Measurements from ENCODE around the gene FYCO1.

FYCO1 gene

DNA sequence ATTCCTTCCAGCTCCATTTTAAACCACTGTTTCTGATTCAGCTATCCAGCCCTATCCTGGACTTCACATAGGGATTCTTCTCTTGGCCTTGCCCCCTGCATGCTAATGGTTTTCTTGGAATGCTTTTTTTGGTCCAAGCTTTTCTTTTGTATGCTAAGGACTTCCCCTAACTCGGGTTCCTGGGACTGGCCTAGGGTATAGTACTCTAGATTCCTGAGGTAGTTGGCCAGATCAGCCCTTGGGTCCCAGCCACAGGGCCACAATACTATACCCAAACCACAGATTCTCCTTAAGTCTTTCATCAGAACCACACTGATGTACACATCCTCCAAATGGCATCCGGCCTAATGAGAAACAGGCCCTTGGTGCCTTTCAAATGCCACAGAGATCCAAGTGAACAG, 2.8 kb downstream of the FYCO1 start:
- no peak for TF ChIP-seq GATA2 (IDR thresholded peaks at IDR 0.05; ENCODE audit: low read depth, low read length)

DNA sequence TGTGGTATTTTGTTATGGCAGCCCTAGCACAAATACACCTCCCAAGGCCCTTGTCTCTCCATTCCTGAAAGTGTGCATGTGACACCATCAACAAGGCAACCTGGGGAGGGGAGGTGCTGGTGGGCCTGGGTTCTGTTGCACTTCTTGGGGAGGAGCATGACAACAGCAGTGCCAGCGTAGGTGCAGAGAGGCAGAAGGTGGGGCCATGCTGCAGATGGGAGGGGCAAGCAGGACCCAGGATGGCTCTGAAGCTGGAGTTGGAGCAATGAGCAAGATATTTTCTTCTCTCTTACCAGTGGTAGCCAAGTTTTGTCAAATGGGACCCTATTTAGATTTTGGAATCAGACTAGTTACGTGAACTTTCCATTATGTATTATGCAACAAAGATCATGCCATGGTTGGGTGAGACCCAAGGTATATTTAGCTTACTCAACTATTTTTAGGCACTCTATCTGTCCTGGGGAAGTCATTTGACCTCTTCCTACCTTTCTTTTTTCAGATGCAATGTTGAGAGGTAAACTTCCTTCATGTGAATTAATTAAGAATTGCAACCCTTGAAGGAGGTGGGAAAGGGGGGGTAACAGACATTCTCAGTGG, 3.4 kb downstream of the FYCO1 start:
- TF ChIP-seq GATA3 (IDR thresholded peaks at IDR 0.05; ENCODE audit: low read depth, low read length) (no peak), GATA2 (IDR thresholded peaks at IDR 0.05; ENCODE audit: low read depth, low read length) (no peak)

DNA sequence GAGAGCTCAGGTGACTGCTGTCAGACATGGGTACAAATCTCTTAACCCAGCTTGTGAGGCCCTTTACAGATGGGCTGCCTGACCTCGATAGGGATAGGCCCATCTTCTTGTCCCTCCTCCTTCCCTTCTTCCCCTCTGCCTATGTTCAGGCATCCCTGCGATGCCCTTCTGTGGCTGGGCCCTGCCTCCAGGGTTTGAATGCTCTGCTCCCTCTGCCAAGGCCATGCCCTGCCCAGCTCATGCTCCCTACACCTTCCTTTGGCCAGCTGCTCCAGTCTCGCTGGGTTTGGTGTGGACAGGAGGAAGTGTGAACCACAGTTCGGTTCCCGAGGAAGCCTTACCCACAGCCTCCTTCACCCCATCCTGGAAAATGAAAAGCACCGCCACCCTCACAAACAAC, 4.3 kb downstream of the FYCO1 start:
- TF ChIP-seq GATA3 (IDR thresholded peaks at IDR 0.05; ENCODE audit: low read depth, low read length): no peak
- no peak for TF ChIP-seq GATA2 (IDR thresholded peaks at IDR 0.05; ENCODE audit: low read depth, low read length)

DNA sequence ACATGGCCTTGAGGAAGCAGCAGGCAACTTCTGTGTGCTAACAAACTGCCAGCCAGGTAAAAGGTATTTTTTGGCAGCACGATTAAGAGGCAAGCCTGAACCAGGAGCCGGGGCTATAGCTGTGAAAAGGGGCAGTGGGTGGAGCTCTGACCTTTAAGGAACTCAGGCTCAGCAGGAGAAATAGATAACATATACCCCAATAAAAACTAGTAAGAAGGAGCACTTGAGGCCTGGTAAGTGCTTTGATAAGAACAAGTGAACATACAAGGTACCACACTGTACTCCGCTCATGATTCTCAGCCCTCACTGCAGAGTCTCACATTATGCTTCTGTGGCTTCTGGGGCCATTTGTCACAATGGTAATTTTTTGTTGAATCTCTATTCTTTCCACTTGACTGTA, 5.4 kb downstream of the FYCO1 start:
- TF ChIP-seq GATA3 (IDR thresholded peaks at IDR 0.05; ENCODE audit: low read depth, low read length) (no peak), GATA2 (IDR thresholded peaks at IDR 0.05; ENCODE audit: low read depth, low read length) (no peak)

DNA sequence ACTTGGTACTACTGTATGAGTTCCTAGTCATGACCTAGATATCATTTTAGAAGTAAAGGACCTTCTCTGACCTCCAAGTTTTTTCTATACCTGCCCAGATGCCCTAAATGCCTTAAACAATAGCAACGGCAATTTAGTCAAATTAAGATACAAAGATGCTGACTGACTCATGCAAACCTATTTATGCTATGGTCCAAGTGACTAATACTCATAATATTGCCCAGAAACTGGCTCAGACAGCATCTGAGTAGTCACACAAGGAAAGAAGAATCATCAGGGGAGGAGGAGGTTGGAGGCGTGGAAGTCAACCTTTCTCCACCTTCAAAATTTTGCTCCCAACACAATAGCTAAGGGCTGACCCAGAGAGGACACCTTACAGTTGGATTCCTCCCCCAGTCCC, 6.8 kb downstream of the FYCO1 start:
- no peak for TF ChIP-seq GATA3 (IDR thresholded peaks at IDR 0.05; ENCODE audit: low read depth, low read length)

DNA sequence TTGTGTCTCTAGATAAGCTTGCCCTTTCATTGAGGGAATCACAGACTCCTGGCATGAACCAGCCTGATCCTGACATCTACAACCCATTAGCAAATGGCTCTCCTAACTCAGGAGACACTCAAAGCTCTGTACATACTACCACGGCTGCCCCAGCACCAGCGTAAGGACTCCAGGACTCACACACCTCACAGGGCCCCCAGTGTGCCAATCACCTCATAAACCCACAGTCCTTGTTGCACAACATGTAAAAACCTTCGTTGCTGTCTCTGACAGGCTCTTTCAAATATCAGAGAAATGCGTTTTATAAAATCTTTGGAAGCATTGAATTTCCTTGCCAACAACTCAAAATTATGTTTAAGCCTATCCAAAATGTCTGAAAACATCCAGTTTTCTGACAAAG, 7.3 kb downstream of the FYCO1 start:
- no peak for TF ChIP-seq GATA3 (IDR thresholded peaks at IDR 0.05; ENCODE audit: low read depth, low read length)
- TF ChIP-seq GATA2 (IDR thresholded peaks at IDR 0.05; ENCODE audit: low read depth, low read length): no peak

DNA sequence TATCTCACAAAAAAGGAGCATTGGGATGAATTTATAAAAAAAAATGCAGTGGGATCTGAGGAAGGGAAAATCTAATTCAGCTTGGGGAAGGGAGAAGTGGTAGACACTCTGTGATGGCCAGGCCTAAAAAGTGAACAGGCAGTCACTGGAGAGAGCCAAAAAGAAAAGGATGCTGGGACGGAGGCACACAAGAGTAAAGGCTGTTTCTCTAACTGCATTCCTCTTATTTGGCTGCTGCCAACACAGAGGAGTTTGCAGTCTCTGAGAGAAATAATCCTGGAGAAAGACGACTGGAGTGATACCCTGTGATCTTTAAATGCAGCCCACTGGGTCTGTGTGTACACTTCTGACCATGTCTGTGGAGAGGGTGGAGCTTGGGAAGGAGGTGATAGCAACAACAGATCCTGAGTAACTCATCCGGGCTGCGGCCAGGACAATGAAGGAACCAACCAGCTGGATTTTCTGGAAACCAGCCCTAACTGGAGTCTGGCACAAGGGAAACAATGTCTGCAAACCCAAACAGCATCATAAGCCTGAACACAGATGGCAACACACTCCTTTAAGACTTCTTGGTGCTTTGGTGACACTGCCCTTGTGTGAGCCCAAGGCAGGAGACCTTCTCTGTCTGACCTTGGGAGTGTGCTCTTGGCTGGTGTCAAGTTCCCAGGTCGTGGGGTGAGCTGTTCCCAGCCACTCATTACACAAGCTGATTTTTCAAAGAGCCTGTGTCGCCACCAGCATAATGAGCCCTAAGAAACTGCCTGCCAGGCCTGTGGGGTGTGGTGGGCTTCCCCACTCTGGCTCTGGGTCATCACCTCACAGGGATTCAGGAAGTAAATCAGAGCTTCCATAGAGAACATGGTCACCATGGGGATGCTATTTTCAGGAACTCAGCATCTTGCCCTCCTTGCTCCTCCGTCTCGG, 8.0 kb downstream of the FYCO1 start:
- no peak for TF ChIP-seq GATA3 (IDR thresholded peaks at IDR 0.05; ENCODE audit: low read depth, low read length)

DNA sequence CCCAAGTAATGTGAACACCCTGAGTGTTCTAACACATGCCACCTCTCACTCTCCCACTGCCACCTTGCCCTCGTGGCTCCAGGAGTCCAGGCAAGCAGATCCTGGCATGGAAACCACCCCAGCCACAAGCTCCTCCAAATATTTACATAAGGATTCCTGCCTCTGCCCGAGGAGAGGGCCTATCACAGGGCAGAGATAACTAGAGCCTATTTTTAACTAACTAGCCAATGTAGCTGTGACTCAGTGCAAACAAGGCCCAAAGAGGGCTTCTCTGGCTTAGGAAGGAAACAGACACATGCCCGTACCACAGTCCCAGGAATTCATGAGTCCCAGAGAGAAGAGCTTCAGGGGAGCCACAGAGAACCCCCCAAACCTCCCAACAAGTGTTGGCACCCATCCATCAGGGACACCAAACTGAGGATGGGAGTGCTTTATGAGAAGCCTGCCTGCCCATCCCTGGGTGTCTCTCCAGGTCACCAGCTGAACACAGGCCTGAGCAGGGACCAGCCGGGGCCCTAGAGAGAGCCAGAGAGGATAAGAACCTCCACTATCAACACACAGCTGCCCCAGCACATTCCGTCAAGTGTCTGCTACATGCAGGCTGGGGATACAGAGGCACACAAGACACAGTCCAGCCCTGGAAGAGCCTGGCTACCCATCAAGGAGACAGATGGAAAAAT, 9.2 kb downstream of the FYCO1 start:
- TF ChIP-seq GATA2 (IDR thresholded peaks at IDR 0.05; ENCODE audit: low read depth, low read length): no peak
- TF ChIP-seq GATA3 (IDR thresholded peaks at IDR 0.05; ENCODE audit: low read depth, low read length): no peak

DNA sequence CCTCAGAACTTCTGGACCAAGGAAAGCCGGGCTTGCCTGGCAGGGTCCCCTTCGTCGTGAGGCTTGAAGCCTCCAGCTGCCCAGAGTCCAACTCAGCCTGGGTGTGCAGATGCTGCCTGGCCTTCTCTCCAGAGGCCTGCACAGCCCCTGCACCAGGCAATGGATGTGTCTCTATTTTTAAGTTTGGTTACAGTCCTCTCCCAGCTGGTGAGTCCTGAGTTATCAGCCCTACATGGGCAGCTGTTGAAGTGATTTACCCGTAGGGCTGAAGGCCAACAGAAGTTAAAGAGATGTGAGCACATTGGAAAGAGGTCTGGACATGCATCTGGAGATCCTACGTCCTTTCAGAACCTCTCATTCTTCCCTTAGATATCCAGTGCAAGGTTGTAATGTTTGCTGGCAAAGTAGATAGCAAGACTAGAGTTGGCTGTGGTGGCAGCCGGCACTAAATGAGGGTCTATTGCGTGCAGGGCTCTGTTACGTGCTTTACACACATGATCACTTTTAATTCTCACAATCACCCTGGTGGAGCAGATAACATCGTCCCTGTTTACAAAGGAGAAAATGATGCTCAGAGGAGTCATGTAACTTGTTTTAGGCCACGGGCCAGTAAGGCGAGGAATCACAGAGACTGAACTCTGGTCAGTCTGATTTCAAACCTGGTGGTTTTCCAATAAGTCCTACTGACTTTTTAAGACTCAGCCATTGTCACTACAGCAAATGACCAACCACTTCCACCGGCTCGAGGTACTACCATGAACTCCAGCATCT, 9.9 kb downstream of the FYCO1 start:
- no peak for TF ChIP-seq GATA2 (IDR thresholded peaks at IDR 0.05; ENCODE audit: low read depth, low read length)
- no peak for TF ChIP-seq GATA3 (IDR thresholded peaks at IDR 0.05; ENCODE audit: low read depth, low read length)

DNA sequence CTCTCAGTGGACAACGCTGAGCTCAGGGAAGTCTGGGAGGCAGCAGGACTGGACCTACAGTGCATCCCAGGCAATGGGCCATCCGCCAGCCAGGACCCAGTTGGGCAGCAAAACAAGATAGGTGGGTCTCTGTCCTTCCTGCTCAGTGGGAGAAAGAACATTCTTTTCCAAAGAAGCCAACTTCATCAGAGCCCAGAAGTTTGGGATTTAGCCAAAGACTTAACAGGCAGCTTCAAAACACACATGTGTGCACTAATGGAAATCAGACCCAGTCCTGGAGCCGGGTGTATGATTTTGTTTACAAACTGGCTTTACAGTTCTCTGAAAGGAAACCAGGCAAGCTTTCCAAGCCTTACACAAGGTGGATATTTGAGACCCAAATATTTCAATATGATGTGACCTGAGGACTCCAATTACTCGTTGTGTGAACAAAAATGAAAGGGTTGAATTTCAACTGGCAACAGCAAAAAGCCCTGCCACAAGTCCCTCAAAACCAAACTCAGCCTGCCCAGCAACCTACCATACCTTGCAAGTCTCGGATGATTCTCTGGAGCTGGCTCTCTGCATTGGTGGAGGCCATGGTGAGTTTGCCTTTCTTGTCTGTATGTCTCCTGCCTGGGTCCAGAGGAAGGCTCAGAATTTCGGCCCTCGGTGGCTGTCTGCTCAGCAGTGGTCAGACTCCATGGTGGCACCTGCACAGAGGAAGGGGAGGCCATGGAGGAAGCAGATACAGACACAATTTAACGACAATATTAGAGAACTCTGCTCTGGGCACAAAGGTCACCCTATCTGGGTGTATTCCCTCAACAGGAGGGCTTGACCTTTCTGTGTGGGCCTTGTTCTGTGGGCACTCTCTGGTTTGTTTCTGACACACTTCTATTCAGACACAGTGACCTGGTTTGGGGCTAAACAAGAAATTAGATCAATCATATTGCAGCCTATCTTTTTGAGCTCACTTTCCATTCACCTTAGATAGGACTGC, 11.0 kb downstream of the FYCO1 start:
- TF ChIP-seq GATA2 (IDR thresholded peaks at IDR 0.05; ENCODE audit: low read depth, low read length) (no peak), GATA3 (IDR thresholded peaks at IDR 0.05; ENCODE audit: low read depth, low read length) (no peak)

DNA sequence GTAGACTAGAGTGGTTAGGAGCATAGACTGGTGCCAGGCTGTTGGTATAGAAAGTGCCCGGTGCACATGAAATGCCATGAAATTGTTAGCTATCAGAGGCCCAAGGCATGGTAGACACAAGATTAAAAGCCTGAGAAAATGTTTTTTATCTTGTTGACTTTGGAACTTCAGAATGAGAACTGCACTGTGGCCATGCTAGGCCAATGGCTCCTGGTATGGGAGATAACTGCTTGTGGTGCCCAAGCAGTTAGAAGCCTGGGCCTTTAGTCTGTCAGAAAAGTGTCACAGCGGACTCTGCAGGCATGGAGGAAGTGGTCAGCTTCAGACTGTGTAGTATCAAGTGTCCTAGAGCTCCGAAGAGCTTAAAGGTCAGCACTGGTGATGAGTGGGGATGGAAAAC, 11.9 kb downstream of the FYCO1 start:
- TF ChIP-seq GATA3 (IDR thresholded peaks at IDR 0.05; ENCODE audit: low read depth, low read length): no peak

DNA sequence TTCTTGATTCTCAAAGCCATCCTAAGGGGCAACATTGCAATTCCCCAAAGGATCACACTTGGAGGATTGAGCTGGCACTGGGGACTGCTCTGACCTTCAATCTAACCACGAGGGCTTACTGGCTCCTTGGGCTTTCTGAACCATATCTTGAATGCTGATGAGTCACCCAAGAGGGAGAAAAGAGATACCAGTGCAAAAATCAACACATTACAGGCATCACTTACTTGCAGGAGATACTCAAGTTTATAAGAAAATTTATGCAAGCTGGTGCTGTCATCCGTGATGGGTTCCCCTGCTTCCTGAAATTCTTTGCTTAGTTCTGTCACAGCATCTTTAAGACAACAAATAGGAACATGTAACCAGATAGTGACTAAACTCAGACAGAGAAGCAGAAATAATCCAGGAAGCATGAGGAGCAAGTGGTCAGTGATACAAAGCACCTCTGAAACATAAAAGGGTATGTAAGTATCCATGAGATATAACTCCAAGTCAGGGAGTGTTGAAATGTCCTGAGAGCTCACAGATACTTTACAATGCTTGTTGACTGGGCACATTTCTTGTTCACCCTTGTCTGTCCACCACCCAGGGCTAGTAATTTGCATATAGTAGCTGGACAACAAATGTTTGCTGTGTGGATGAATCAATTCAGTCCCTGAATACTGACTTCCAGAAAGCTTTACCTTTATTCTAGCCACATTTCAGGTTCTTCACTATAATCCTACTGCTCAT, 14.1 kb downstream of the FYCO1 start:
- TF ChIP-seq GATA2 (IDR thresholded peaks at IDR 0.05; ENCODE audit: low read depth, low read length): no peak
- TF ChIP-seq GATA3 (IDR thresholded peaks at IDR 0.05; ENCODE audit: low read depth, low read length): no peak

DNA sequence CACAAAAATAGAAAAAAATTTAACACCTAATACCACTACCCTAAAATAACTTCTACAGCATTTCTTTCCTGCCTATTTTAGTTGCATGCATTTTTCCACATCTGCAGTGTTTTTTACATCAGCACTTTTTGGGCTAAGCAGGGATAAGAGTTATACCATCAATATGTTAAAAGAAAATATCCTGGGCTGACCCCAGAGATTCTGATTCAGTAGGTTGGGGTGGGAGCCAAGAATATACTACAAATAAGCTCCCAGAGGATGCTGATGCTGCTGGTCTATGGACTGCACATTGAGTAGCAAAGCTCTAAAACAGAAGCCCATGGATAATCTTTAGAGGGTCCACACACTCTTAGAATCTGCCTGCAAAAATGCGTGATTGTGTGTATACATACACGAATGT, 14.8 kb downstream of the FYCO1 start:
- TF ChIP-seq GATA3 (IDR thresholded peaks at IDR 0.05; ENCODE audit: low read depth, low read length): no peak
